Left ventricle myocardium inferior (tissue), 1 donor: ENCODE data around the gene TIGD2. TPM values are rescaled to one million over a fixed set of nuclear protein-coding genes. Genes with fewer than 3 reads are reported as not detected.

Source experiments
- DNase-seq: peaks from one replicate; pipeline ENCODE4 v3.0.0-alpha.2; 2020
- H3K27ac ChIP-seq: fragments of 200-600 bp; replicated peaks from 2 replicates; pipeline ENCODE4 v1.8.0; 2021
- H3K27me3 ChIP-seq: fragments of 200-600 bp; 2 replicates; pipeline ENCODE4 v1.8.0; 2021; ENCODE audit warnings: low read depth
- H3K36me3 ChIP-seq: fragments of 200-600 bp; 2 replicates; pipeline ENCODE4 v1.8.0; 2021
- H3K4me1 ChIP-seq: fragments of 200-600 bp; 2 replicates; pipeline ENCODE4 v1.8.0; 2021
- H3K4me3 ChIP-seq: fragments of 200-600 bp; 2 replicates; pipeline ENCODE4 v1.8.0; 2021; ENCODE audit warnings: mild to moderate bottlenecking, moderate library complexity
- H3K9me3 ChIP-seq: fragments of 200-600 bp; replicated peaks from 2 replicates; pipeline ENCODE4 v1.8.0; 2021
- intact Hi-C: fragments of 100-400 bp; cut with micrococcal nuclease; formaldehyde crosslinking; loops from one replicate; pipeline ENCODE4 v1.11.0; 2022
- total RNA-seq: library from RNA; stranded (reverse); fragmentation: NEBNext Ultra II Directional; extraction: Animal tissue kit (Norgen Biotek cat#: 25700); gene quantifications from one replicate; pipeline ENCODE4 v1.2.1, GENCODE V29; 2021
- TF ChIP-seq, protein P1 (sequence below): fragments of 200-600 bp; IDR thresholded peaks from 2 replicates; pipeline ENCODE4 v1.8.0; 2021; ENCODE audit warnings: antibody characterized with exemption, mild to moderate bottlenecking, borderline replicate concordance
- donor health status: DM: no; HTN: yes; CAD: no; lungs with severe emphysema.

TIGD2 gene
- total RNA-seq, 1 donor from 2014 or later = 2.0 TPM

DNA sequence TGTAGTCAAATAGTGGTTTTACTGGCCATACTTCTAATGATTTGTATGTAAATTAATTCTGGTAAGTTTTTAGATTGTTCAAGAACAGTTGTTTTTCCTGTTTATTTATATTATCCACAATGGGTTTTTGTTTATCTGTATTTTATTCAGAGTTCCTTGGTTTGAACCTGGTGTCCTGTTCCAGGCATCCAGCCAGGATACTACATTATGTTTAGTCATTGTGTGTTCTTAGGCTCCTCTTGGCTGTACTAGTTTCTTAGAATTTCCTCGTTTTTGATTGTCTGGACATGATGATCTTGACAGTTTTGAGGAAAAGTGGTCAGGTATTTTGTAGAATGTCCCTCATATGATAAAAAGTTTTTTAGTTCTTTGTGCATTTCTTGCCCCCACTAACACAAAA lies 7.8 kb downstream of the TIGD2 start:
- H3K4me3 ChIP-seq = no peak overlapping the region
- no peaks in the 10 kb centered on the region for H3K27me3 ChIP-seq
- intact Hi-C loops = no loop called here
- peaks cover 5% of the 10 kb centered on the region for H3K9me3 ChIP-seq
- no peak overlapping the region for H3K27ac ChIP-seq
- no peaks in the 10 kb centered on the region for H3K36me3 ChIP-seq
- TF ChIP-seq, protein P1, sequence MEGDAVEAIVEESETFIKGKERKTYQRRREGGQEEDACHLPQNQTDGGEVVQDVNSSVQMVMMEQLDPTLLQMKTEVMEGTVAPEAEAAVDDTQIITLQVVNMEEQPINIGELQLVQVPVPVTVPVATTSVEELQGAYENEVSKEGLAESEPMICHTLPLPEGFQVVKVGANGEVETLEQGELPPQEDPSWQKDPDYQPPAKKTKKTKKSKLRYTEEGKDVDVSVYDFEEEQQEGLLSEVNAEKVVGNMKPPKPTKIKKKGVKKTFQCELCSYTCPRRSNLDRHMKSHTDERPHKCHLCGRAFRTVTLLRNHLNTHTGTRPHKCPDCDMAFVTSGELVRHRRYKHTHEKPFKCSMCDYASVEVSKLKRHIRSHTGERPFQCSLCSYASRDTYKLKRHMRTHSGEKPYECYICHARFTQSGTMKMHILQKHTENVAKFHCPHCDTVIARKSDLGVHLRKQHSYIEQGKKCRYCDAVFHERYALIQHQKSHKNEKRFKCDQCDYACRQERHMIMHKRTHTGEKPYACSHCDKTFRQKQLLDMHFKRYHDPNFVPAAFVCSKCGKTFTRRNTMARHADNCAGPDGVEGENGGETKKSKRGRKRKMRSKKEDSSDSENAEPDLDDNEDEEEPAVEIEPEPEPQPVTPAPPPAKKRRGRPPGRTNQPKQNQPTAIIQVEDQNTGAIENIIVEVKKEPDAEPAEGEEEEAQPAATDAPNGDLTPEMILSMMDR = no peak
- no peaks in the 10 kb centered on the region for H3K4me1 ChIP-seq
- DNase-seq = no peak

DNA sequence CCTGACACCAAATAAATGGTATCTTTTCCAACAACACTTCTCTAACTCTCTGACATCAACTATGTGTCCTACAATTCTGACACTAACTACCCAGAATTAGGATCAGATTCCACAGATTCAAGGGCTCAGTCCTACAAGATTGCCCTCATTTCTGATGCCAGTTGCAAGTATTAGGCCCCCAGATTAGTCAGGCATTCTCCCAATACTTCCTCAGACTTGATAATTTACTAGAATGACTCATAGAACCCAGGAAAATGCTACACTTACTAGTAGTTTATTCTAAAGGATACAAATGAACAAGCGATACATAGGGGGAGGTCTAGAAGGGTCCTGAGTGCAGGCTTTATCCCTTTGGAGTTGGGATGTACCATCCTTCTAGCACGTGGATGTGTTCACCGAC lies 8.5 kb downstream of the TIGD2 start:
- no peaks in the 10 kb centered on the region for H3K4me1 ChIP-seq
- H3K36me3 ChIP-seq = no peaks in the 10 kb centered on the region
- no peak for DNase-seq
- H3K9me3 ChIP-seq = no peaks in the 10 kb centered on the region
- no peak overlapping the region for H3K4me3 ChIP-seq
- intact Hi-C loops = no loop called here
- no peaks in the 10 kb centered on the region for H3K27me3 ChIP-seq
- no peak overlapping the region for H3K27ac ChIP-seq
- TF ChIP-seq, protein P1 = no peak

DNA sequence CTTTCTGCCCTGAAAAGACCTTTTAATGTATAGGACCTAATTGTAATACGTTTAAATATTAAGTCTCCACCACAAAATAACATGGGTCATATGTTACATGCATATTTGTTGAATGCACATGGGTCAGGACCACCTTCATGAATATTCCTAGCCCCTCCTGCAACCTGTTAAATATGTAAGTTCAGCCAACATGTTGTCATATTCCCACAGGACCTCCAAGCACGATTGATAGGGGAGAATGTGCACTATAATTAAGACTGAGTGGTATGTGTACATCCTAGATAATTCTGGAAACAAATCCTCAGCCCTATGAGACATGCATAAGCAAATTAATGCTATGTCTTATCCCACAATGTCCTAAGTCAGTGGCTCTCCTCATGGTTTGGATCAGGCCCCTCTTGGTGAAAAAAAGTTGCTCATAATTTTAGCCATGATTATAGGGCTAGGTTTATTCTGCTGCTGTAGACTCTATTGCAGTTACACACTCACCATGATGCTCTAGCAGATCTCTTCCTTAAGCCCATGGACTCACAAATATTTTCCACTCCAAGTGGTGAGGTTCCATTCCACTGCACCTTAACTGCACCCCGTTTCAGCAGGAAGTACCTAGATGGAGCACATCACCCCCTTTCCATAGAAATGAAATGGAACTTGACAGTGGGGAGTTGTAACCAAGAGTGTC lies 10.2 kb downstream of the TIGD2 start:
- H3K4me3 ChIP-seq = no peak overlapping the region
- intact Hi-C loops = no loop called here
- no peaks in the 10 kb centered on the region for H3K9me3 ChIP-seq
- H3K27me3 ChIP-seq = no peaks in the 10 kb centered on the region
- TF ChIP-seq, protein P1 = no peak
- H3K27ac ChIP-seq = no peak overlapping the region
- DNase-seq = no peak
- H3K4me1 ChIP-seq = no peaks in the 10 kb centered on the region
- no peaks in the 10 kb centered on the region for H3K36me3 ChIP-seq

DNA sequence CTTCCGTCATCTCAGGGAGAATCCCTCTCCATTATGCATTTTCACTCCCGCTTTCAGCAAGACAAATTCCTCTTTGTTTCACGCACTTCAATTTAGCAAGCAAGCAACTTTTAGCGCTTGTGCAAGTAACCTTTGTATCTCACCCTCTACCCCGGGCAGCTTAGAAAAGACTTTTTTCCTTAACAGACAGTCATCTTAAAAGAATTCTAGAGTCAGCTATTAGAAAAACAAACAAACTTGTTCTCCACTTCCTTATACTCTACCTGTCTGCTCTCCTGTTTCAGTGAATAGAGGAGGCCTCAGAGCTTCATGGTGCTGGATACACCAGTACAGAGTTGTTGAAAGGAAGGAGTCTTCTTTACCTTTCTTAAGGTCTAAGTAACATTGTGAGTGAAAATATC lies 12.1 kb downstream of the TIGD2 start:
- intact Hi-C loops = no loop called here
- no peak overlapping the region for H3K4me3 ChIP-seq
- H3K27me3 ChIP-seq = no peaks in the 10 kb centered on the region
- H3K9me3 ChIP-seq = no peaks in the 10 kb centered on the region
- TF ChIP-seq, protein P1 = no peak
- no peak overlapping the region for H3K27ac ChIP-seq
- DNase-seq = no peak
- no peaks in the 10 kb centered on the region for H3K36me3 ChIP-seq
- no peaks in the 10 kb centered on the region for H3K4me1 ChIP-seq

DNA sequence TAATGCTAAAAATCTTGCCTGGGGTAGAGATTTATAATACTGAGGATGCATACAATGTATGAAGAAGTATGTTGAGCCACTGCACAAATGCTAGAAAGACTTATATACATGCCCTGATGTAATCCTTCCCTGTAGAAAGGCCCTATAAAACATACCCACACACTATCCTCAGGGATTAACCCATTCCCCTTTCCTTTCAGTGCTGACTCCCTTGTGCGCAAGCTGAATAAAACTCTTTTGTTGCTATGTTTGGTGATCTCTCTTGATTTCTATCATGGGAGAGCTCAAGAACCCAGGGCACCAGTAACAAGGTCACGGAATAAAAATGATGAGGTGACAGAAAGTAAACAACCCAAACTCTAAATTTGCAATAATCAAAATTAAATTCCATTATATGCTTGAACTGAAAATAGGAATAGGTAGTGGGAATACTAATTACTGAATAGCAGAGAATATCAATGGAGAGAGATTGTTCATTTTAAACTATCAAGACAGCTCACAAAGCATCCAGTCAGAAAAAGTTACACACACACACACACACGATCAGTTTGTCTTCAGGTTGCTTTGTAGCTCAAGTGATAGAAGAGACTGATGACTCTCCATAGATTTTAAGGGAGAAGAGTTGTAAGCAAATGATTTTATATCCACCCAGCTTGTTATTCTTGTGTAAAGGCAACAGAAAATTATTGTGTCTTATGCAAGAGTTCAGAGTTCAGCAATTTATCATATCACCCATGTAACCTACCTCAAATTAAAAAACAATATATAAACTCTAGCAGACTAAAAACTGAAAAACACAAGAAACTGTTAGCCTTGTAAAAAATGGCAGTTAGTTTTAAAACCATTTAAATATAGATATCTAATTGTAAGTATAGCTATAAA lies 14.8 kb downstream of the TIGD2 start:
- Histone ChIP-seq H3K4me1 (no peaks in the 10 kb centered on the region), H3K9me3 (no peaks in the 10 kb centered on the region), H3K27ac (no peak overlapping the region), H3K4me3 (no peak overlapping the region), H3K36me3 (no peaks in the 10 kb centered on the region), H3K27me3 (no peaks in the 10 kb centered on the region)
- TF ChIP-seq, protein P1 = no peak
- no peak for DNase-seq
- intact Hi-C loops = no loop called here
